HG03159 (cell line): ENCODE measurements around the gene UBC.
"Not testable (repeated sequence)": the region's sequence is repeated elsewhere in the genome, so short reads cannot be mapped to it uniquely, and the experiment has no call there.

Source experiments
- ATAC-seq: cut with Tn5 transposase; IDR thresholded peaks from one replicate; pipeline ENCODE4 v1.9.1; 2021; ENCODE audit warnings: mild to moderate bottlenecking, moderate library complexity; ENCODE audit not compliant: unreplicated experiment

UBC gene

DNA sequence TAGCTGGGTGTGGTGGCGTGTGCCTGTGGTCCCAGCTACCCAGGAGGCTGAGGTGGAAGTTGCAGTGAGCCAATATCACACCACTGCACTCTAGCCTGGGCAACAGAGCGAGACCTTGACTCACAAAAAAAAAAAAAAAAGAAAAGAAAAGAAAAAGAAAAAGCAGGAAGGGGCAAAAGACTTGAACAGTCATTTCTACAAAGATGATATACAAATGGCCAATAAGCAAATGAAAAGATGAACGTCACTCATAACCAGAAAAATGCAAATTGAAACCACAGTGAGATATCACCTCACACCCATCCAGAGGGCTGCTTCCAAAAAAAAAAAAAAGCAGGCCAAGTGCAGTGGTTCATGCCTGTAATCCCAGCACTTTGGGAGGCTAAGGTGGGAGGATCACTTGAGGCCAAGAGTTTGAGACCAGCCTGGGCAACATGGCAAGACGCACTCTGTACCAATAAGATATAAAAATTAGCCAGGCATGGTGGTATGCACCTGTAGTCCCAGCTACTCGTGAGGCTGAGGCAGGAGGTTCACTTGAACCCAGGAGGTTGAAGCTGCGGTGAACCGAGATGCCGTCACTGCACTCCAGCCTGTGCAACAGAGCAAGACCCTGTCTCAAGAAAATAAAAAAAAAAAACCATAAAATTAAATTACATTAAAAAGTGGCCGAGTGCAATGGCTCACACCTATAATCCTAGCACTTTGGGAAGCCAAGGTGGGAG, 20.5 kb downstream of the UBC start:
- peak; percentile 71 for ATAC-seq

DNA sequence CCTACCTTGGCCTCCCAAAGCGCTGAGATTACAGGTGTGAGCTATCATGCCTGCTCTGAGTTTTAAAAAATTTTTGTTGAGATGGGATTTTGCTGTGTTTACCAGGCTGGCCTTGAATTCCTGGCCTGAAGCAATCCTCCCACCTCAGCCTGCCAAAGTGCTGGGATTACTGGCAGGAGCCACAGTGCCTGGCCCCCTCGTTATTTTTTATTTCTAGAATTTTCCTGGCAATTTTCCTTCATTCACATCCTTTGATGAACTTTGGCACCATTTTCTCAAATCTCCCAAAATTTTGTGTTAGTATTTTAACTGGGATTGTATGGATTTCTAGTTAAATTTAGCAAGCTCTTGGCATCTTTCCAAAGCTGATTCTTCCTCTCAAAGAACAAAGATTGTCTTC, 26.2 kb downstream of the UBC start:
- no peak for ATAC-seq

- ATAC-seq: not testable (repeated sequence)
These were observed 26.7 kb downstream of the UBC start for GRCh38 chr12:124887766-124888165.

DNA sequence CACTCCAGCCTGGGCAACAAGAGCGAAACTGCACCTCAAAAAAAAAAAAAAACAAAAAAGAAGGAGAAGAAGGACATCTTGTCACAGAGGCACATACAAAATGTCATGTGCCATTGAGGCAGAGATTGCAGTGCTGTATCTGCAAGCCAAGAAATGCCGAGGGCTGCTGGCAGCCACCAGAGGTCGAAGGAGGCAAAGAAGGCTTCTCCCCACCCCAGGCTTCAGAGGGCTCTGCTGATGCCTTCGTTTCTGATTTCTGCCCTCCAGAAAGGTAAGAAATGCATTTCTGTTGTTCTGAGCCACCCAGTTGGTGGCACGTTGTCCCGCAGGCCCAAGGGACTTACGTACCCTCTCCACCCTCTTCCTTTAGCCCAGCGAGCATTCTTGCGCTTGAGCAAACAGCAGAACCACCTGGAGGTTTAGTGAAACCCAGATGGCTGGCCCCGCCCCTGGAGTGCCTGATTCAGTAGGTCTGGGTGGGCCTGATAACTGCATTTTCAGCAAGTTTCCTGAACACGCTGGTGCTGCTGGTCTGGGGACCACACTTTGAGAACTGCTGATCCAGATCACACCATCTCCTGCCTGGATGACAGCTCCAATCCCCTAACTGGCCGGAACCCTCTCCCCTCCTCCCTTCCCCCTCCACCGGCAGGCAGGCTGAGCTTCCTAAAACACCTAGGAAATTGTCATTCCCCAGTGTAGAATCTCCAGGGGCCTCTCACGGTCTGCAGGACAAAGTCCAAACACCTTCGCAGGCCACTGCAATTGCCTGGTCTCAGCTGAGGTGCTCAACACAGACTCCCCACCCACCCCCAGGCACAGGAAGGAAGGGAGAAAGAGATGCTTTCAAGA, 29.6 kb downstream of the UBC start:
- ATAC-seq: peak; percentile 83

GRCh38 chr12:124883263-124884130, 31.0 kb downstream of the UBC start:
- no peak for ATAC-seq

- no peak for ATAC-seq
These were observed 33.3 kb downstream of the UBC start for GRCh38 chr12:124881123-124881522.

DNA sequence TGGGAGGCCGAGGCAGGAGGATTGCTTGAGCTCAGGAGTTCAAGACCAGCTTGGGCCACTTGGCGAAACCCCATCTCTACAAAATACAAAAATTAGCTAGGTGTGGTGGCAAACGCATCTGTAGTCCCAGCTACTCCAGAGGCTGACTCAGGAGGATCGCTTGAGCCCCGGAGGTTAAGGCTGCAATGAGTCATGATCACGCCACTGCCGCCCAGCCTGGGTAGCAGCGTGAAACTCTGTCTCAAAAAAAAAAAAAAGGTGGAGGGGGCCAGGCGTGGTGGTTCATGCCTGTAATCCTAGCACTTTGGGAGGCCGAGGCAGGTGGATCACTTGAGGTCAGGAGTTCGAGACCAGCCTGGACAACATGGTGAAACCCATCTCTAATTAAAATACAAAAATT, 34.1 kb downstream of the UBC start:
- ATAC-seq: not testable (repeated sequence)

- ATAC-seq: no peak
These were observed 35.5 kb downstream of the UBC start for GRCh38 chr12:124878795-124879516.

DNA sequence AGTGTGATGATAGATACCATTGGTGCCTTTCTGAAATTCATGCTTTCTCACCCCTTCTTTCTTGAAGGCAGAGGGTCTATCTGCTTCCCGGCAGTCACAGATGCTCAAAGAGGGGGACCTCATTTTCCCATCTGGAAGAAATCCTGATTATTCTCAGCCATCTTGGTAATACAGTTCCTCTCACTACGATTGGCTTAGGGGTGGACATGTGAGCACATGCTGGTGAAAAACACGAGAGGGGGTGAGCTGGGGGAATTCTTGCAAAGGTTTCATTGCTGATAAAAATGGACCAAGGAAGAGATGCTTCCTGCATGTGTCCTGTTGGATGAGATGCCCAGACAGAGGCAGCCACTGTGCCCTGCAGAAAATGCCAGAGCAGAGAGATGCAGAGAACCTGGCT, 37.0 kb downstream of the UBC start:
- no peak for ATAC-seq

GRCh38 chr12:124876171-124876570, 38.3 kb downstream of the UBC start:
- no peak for ATAC-seq

GRCh38 chr12:124875803-124876132, 38.7 kb downstream of the UBC start:
- no peak for ATAC-seq

- no peak for ATAC-seq
These were observed 39.3 kb downstream of the UBC start for GRCh38 chr12:124874988-124875802.

GRCh38 chr12:124874188-124874587, 40.3 kb downstream of the UBC start:
- no peak for ATAC-seq

DNA sequence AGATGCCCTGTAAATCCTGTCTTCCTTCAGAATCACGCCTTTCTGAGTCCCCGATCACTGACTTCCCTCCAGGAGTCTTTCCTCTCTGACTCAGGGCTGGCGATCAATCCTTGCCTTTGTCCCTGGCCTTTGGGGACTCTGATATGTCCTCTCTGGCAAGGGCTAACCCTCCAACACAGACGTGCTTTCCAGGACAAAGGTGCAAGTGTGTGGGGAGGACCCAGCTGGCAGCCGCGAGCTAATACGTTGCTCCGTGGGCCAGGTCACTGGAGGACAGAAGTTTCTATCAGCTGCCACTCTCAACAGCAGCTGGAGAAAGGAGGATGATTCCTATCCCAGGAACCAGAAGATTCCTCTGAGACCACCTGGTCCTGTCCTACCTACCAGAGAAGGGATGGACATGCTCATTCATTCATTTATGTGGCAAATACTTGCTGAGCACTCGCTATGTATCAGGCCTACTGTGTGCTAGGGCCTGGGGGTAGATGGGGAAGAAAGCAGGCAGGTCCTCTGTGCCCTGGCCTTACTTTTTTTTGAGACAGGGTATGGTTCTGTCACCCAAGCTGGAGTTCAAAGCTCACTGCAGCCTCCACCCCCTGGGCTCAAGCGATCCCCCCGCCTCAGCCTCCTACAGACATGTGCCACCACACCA, 42.3 kb downstream of the UBC start:
- no peak for ATAC-seq

DNA sequence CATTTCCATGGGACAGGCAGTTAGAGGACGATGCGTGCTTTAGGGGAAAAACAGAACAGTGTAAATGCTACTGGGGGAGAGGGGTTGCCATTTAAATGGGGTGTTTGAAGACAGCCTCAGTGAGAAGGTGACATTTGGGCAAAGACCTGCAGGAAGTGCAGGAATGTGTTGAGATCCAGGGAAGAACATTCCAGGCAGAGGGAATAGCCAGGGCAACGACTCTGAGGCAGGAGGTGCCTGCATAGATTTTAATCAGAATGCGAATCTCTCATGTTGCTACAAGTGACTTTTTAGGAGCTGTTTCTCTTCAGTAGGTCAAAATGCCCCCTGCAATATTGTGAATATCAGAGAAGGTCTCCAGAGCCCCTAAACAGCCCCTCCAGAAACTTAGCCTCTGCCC, 43.2 kb downstream of the UBC start:
- no peak for ATAC-seq

GRCh38 chr12:124870515-124870914, 43.9 kb downstream of the UBC start:
- ATAC-seq: no peak

GRCh38 chr12:124869059-124869665, 45.3 kb downstream of the UBC start:
- no peak for ATAC-seq

GRCh38 chr12:124868252-124869058, 46.0 kb downstream of the UBC start:
- ATAC-seq: no peak
